GM23248 (cell line): Measurements from ENCODE around the gene ANLN. TPM values are rescaled to one million over a fixed set of nuclear protein-coding genes. Genes with fewer than 3 reads are reported as not detected.

Experiments used
- DNase-seq: peaks from one replicate; pipeline ENCODE4 v3.0.0-alpha.2; 2015
- H2AFZ ChIP-seq: fragments of 200-600 bp; sonication (generic); 2 replicates; pipeline ENCODE4 v1.6.1; 2016; ENCODE audit warnings: antibody characterized with exemption
- H3F3A ChIP-seq: fragments of 200-600 bp; sonication (generic); 2 replicates; pipeline ENCODE4 v1.6.1; 2016; ENCODE audit warnings: mild to moderate bottlenecking, antibody characterized with exemption, mixed run types; ENCODE audit not compliant: insufficient read depth
- H3K27ac ChIP-seq: fragments of 200-600 bp; sonication (generic); 2 replicates; pipeline ENCODE4 v1.5.1; 2016; ENCODE audit warnings: mild to moderate bottlenecking
- H3K27me3 ChIP-seq: fragments of 200-600 bp; sonication (generic); replicated peaks from 2 replicates; pipeline ENCODE4 v1.6.1; 2016; ENCODE audit warnings: mild to moderate bottlenecking; ENCODE audit not compliant: insufficient read depth
- H3K36me3 ChIP-seq: fragments of 200-600 bp; sonication (generic); 2 replicates; pipeline ENCODE4 v1.6.1; 2016; ENCODE audit warnings: low read depth, mild to moderate bottlenecking
- H3K4me1 ChIP-seq: fragments of 200-600 bp; sonication (generic); 2 replicates; pipeline ENCODE4 v1.6.1; 2016; ENCODE audit warnings: mild to moderate bottlenecking; ENCODE audit not compliant: insufficient read depth
- H3K4me2 ChIP-seq: fragments of 200-600 bp; sonication (generic); one replicate; pipeline ENCODE4 v1.6.1; 2016; ENCODE audit warnings: mild to moderate bottlenecking; ENCODE audit not compliant: unreplicated experiment
- H3K4me3 ChIP-seq: fragments of 200-600 bp; sonication (generic); 2 replicates; pipeline ENCODE4 v1.5.1; 2016; ENCODE audit warnings: mild to moderate bottlenecking
- H3K79me2 ChIP-seq: fragments of 200-600 bp; sonication (generic); 2 replicates; pipeline ENCODE4 v1.6.1; 2016; ENCODE audit warnings: mild to moderate bottlenecking; ENCODE audit not compliant: insufficient read depth
- H3K9ac ChIP-seq: fragments of 200-600 bp; sonication (generic); 2 replicates; pipeline ENCODE4 v1.6.1; 2016; ENCODE audit warnings: mild to moderate bottlenecking
- H3K9me2 ChIP-seq: fragments of 200-600 bp; sonication (generic); 2 replicates; pipeline ENCODE4 v1.6.1; 2016; ENCODE audit warnings: mixed run types, mild to moderate bottlenecking, moderate library complexity; ENCODE audit not compliant: insufficient read depth
- H3K9me3 ChIP-seq: fragments of 200-600 bp; sonication (generic); one replicate; pipeline ENCODE4 v1.6.1; 2017; ENCODE audit warnings: low read depth
- H4K20me1 ChIP-seq: fragments of 200-600 bp; sonication (generic); 2 replicates; pipeline ENCODE4 v1.6.0; 2016; ENCODE audit not compliant: insufficient read depth
- EZH2 ChIP-seq: fragments of 200-600 bp; sonication (generic); IDR thresholded peaks from 2 replicates; pipeline ENCODE4 v1.6.1; 2018; ENCODE audit warnings: antibody characterized with exemption, mild to moderate bottlenecking; ENCODE audit not compliant: insufficient read depth, poor library complexity, severe bottlenecking
- EZH2phosphoT487 ChIP-seq: fragments of 200-600 bp; sonication (generic); IDR thresholded peaks from 2 replicates; pipeline ENCODE4 v1.6.1; 2018; ENCODE audit warnings: antibody characterized with exemption, moderate library complexity, mild to moderate bottlenecking, low read depth; ENCODE audit not compliant: insufficient read depth
- WGBS, 2 experiments: methylation state at CpG; one replicate each; pipeline ENCODE4 v1.1.6; 2015 to 2017; ENCODE audit warnings: low lambda C conversion rate in 2 of 2, low coverage in 1 of 2; ENCODE audit errors: missing lambda C conversion rate in 2 of 2; 5-methylcytosine and 5-hydroxymethylcytosine counted together
- in situ Hi-C: fragments of 300-500 bp; cut with MboI; formaldehyde crosslinking; loops from 2 replicates; pipeline ENCODE4 v1.15.0; 2020
- polyA plus RNA-seq: library from polyadenylated mRNA; unstranded; fragments of >200 nt; fragmentation: Nextera tagmentation; extraction: Ambion mirVana; gene quantifications from 2 replicates; pipeline ENCODE4 v1.2.1, GENCODE V29; 2016
- total RNA-seq: library from RNA; depleted of rRNA; stranded (reverse); fragments of >200 nt; shearing (Covaris generic); gene quantifications from 2 replicates; pipeline ENCODE4 v1.2.3, GENCODE V29; 2014

Gene ANLN
- total and polyA plus RNA-seq, 2 experiments from 2014 or later = 38.4 to 55.6 TPM

DNA sequence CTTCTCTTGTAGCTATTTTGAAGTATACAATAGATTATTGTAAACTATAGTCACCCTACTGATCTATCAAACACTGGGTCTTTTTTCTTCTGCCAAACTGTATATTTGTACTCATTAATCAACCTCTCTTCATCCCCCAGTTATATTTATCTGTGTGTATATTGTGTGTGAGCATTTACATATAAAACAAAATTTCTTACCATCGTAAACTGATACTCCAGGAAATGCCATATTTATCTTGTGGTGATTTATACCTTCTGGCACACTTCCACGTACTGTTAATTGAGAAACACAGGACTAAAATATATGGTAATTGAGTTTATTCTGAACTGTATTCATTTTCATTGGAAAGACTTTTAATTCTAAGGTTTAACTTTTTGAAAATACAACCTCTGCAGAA lies 18.9 kb downstream of the ANLN start:
- TF ChIP-seq EZH2 (no peak), EZH2phosphoT487 (no peak)
- Histone ChIP-seq H3K9ac (no peak overlapping the region), H3K36me3 (peaks cover 6% of the 10 kb centered on the region; the same call in 1 of the 2 replicates), H3K4me3 (no peak overlapping the region), H4K20me1 (no peaks in the 10 kb centered on the region), H3K27ac (no peak overlapping the region), H3K4me2 (no peak overlapping the region), H3K9me3 (no peaks in the 10 kb centered on the region), H3K4me1 (no peaks in the 10 kb centered on the region), H3K27me3 (no peaks in the 10 kb centered on the region), H3K9me2 (no peaks in the 10 kb centered on the region), H3K79me2 (peaks cover 57% of the 10 kb centered on the region), H2AFZ (peak overlapping the region; percentile 16; the same call in 1 of the 2 replicates), H3F3A (no peaks in the 10 kb centered on the region)
- in situ Hi-C loops = no loop called here
- DNase-seq = no peak
- WGBS, 2 experiments = 76 to 81% methylated on average over 2 of the region's 2 CpGs

DNA sequence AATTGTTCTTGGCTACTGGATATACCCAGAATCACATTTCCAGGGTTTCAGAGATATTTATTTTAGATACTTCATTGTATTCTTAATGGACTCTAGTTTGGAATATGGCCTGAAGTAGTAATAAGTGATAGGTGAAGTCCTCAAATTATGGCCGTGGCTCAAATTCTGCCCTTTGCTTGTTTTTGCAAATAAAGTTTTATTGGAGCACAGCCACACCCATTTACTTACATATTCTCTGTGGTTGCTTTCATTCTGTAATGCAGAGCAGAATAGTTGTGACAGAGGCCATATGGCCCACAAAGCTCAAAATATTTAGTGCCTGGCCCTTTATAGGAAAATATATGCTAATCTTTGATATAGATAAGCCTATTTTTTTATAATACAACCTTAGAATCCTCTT lies 19.5 kb downstream of the ANLN start:
- Histone ChIP-seq H4K20me1 (no peaks in the 10 kb centered on the region), H3K36me3 (peaks cover 6% of the 10 kb centered on the region; the same call in 1 of the 2 replicates), H3K27me3 (no peaks in the 10 kb centered on the region), H3F3A (no peaks in the 10 kb centered on the region), H3K27ac (no peak overlapping the region), H3K79me2 (peaks cover 51% of the 10 kb centered on the region), H3K4me3 (no peak overlapping the region), H3K4me1 (no peaks in the 10 kb centered on the region), H3K9ac (no peak overlapping the region), H2AFZ (peak overlapping the region; percentile 16; the same call in 1 of the 2 replicates), H3K9me2 (no peaks in the 10 kb centered on the region), H3K9me3 (no peaks in the 10 kb centered on the region), H3K4me2 (no peak overlapping the region)
- in situ Hi-C loops = no loop called here
- no peak for DNase-seq
- TF ChIP-seq EZH2 = no peak
- TF ChIP-seq EZH2phosphoT487 = no peak
- WGBS, 2 experiments = 94 to 98% methylated on average over 1 of the region's 1 CpG

DNA sequence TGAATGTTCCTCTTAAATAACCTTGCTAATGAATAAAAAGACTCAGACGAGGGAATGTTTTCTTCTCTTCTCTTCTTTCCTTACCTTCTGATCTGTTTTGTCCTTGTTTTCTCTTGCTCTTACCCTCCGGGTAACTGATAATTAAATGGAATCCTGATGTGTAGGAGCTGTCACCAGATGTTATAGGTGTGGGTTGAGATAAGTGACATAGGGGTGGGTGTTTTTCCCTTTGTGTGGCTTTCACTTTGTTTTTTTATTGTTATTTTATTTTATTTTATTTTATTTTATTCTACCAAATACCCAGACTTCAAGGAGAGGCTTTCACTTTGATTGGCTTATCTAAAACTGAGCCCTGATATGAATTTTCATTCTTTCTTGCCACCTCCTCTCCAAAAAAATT lies 25.5 kb downstream of the ANLN start:
- H3K9me3 ChIP-seq = no peaks in the 10 kb centered on the region
- no peak overlapping the region for H3K9ac ChIP-seq
- in situ Hi-C loops = no loop called here
- DNase-seq = no peak
- TF ChIP-seq EZH2phosphoT487 (no peak), EZH2 (no peak)
- H3K9me2 ChIP-seq = no peaks in the 10 kb centered on the region
- H3K4me3 ChIP-seq = no peak overlapping the region
- H4K20me1 ChIP-seq = no peaks in the 10 kb centered on the region
- H3K27ac ChIP-seq = no peak overlapping the region
- H3F3A ChIP-seq = no peaks in the 10 kb centered on the region
- H3K27me3 ChIP-seq = no peaks in the 10 kb centered on the region
- H3K79me2 ChIP-seq = 0 out of 2 replicates have a peak, but pooled peaks cover 2% of the 10 kb centered on the region
- no peak overlapping the region for H3K4me2 ChIP-seq
- H3K36me3 ChIP-seq = no peaks in the 10 kb centered on the region; the same call in 1 of the 2 replicates
- H2AFZ ChIP-seq = 0 out of 2 replicates have a peak overlapping the region, but pooled peaks have one; percentile 18
- WGBS, 2 experiments = 95 to 100% methylated on average over 2 of the region's 2 CpGs
- H3K4me1 ChIP-seq = no peaks in the 10 kb centered on the region

DNA sequence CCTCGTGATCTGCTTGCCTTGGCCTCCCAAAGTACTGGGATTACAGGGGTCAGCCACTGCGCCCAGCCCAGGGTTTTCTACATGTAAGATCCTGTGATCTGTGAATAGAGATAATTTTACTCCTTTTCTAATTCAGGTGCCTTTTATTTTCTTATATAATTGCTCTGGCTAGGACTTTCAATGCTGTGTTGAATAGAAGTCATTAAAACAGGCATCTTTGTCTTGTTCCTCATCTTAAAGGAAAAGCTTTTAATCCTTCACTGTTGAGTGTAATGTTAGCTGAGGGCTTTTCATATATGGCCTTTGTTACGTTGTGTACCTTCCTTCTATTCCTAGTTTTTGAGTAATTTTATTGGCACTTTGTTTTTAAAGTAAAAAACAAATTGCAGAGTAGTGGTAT lies 26.6 kb downstream of the ANLN start:
- no peak overlapping the region for H2AFZ ChIP-seq
- no peak for TF ChIP-seq EZH2phosphoT487
- TF ChIP-seq EZH2 = no peak
- no peaks in the 10 kb centered on the region; the same call in none of the 2 replicates for H3K36me3 ChIP-seq
- no peaks in the 10 kb centered on the region for H3K4me1 ChIP-seq
- H3K4me3 ChIP-seq = no peak overlapping the region
- no peak overlapping the region for H3K9ac ChIP-seq
- 97% methylated on average over 3 of the region's 3 CpGs for WGBS, 2 experiments
- no peaks in the 10 kb centered on the region for H3F3A ChIP-seq
- H3K27me3 ChIP-seq = no peaks in the 10 kb centered on the region
- DNase-seq = no peak
- H3K9me2 ChIP-seq = no peaks in the 10 kb centered on the region
- H3K4me2 ChIP-seq = no peak overlapping the region
- in situ Hi-C loops = no loop called here
- H3K9me3 ChIP-seq = no peaks in the 10 kb centered on the region
- H3K27ac ChIP-seq = no peak overlapping the region
- H3K79me2 ChIP-seq = no peaks in the 10 kb centered on the region
- H4K20me1 ChIP-seq = no peaks in the 10 kb centered on the region

DNA sequence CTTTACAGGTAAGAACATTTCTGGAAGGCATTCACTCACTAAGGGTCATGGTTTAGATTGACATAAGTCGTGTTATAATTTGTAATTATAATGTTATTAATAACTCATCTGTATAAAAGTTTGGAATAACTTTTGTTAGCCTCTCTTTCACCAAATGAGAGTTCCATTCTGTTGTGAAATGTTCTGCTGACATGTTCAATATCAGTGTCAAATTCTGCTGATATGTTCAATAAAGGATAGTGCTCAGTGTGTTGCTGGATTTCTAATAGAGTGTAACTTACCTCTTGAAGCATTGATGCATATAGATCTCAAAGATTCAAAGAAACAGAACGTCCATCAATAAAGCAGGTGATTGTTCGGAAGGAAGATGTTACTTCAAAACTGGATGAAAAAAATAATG lies 30.6 kb downstream of the ANLN start:
- Histone ChIP-seq H3K4me3 (no peak overlapping the region), H2AFZ (no peak overlapping the region), H3F3A (no peaks in the 10 kb centered on the region), H3K79me2 (no peaks in the 10 kb centered on the region), H3K4me2 (no peak overlapping the region), H3K27ac (no peak overlapping the region), H3K9me3 (no peaks in the 10 kb centered on the region), H4K20me1 (no peaks in the 10 kb centered on the region), H3K9ac (no peak overlapping the region), H3K36me3 (peaks cover 11% of the 10 kb centered on the region), H3K27me3 (no peaks in the 10 kb centered on the region), H3K9me2 (no peaks in the 10 kb centered on the region), H3K4me1 (no peaks in the 10 kb centered on the region)
- no peak for DNase-seq
- WGBS, 2 experiments = 75 to 85% methylated on average over 3 of the region's 3 CpGs
- TF ChIP-seq EZH2phosphoT487 (no peak), EZH2 (no peak)
- in situ Hi-C loops = no loop called here
